HL-60 (cell line): Measurements from ENCODE around the gene DLGAP5.
A peak's percentile ranks its signal among the peaks of the same experiment; 100 is the strongest.

Experiments
- DNase-seq, 2 experiments: peaks; one replicate each; pipeline ENCODE4 v3.0.0-alpha.2; 2010 to 2020; ENCODE audit warnings: low read depth in 1 of 2, low spot score in 1 of 2
- H3K27ac ChIP-seq: fragments of 250-450 bp; sonication (Bioruptor Pico); replicated peaks from 2 replicates; pipeline ENCODE4 v1.5.1; 2020; ENCODE audit warnings: mild to moderate bottlenecking, moderate library complexity
- H3K27me3 ChIP-seq: fragments of 250-450 bp; sonication (Bioruptor Pico); 2 replicates; pipeline ENCODE4 v1.5.1; 2021; ENCODE audit warnings: mild to moderate bottlenecking, moderate library complexity; ENCODE audit not compliant: insufficient read depth, poor library complexity, severe bottlenecking
- H3K4me3 ChIP-seq: replicated peaks from 2 replicates; pipeline ENCODE4 v1.5.1; 2011; ENCODE audit warnings: mild to moderate bottlenecking, control low read depth, low read length; ENCODE audit not compliant: insufficient read depth
- CTCF ChIP-seq: IDR thresholded peaks from one replicate; pipeline ENCODE4 v1.5.1; 2011; ENCODE audit warnings: low read length, control low read depth, inconsistent platforms; ENCODE audit not compliant: insufficient read depth
- GABPA ChIP-seq: IDR thresholded peaks from 2 replicates; pipeline ENCODE4 v1.6.1; 2012; ENCODE audit warnings: low read depth
- POLR2AphosphoS5 ChIP-seq: IDR thresholded peaks from 2 replicates; pipeline ENCODE4 v1.6.1; 2012; ENCODE audit warnings: low read depth
- REST ChIP-seq: IDR thresholded peaks from 2 replicates; pipeline ENCODE4 v1.6.1; 2012; ENCODE audit warnings: low read depth; ENCODE audit not compliant: insufficient replicate concordance
- SPI1 ChIP-seq: IDR thresholded peaks from 2 replicates; pipeline ENCODE4 v1.6.1; 2012; ENCODE audit warnings: low read depth, mild to moderate bottlenecking, borderline replicate concordance

DLGAP5 gene

GRCh38 chr14:55101698-55102097 is 89.7 kb downstream of the DLGAP5 start:
- peak overlapping the region; percentile 55 for H3K27ac ChIP-seq

GRCh38 chr14:55099756-55100155 is 91.6 kb downstream of the DLGAP5 start:
- TF ChIP-seq SPI1 (no peak), CTCF (no peak), POLR2AphosphoS5 (no peak), GABPA (no peak), REST (no peak)
- no peak overlapping the region for H3K27ac ChIP-seq
- H3K27me3 ChIP-seq, result no peaks in the 10 kb centered on the region
- no peak overlapping the region for H3K4me3 ChIP-seq
- DNase-seq, result no peak

More at GRCh38 chr14:55101698-55102097, 89.7 kb downstream of the DLGAP5 start:
- DNase-seq, result no peak
- Histone ChIP-seq H3K4me3 (no peak overlapping the region), H3K27me3 (no peaks in the 10 kb centered on the region)
- TF ChIP-seq SPI1 (no peak), GABPA (no peak), REST (no peak), POLR2AphosphoS5 (no peak), CTCF (no peak)

- Histone ChIP-seq H3K27me3 (no peaks in the 10 kb centered on the region), H3K4me3 (no peak overlapping the region), H3K27ac (no peak overlapping the region)
- TF ChIP-seq REST, result no peak
- no peak for TF ChIP-seq CTCF
- TF ChIP-seq SPI1, result no peak
- no peak for TF ChIP-seq POLR2AphosphoS5
- TF ChIP-seq GABPA, result no peak
- no peak for DNase-seq
Observed at GRCh38 chr14:55098561-55098898, 92.9 kb downstream of the DLGAP5 start.
